Bone marrow (tissue), 2 donors: Measurements from ENCODE around the gene THBS1.

Experiments
- DNase-seq, 2 donors: peaks; one replicate each; lab custom pipeline; 2025; lab: John Stamatoyannopoulos, UW

Gene THBS1

GRCh38 chr15:39608185-39609139 lies 27.6 kb downstream of the THBS1 start:
- no peak for DNase-seq

- DNase-seq = no peak
These were observed 28.5 kb downstream of the THBS1 start for GRCh38 chr15:39609166-39609916.

- no peak for DNase-seq
These were observed 29.8 kb downstream of the THBS1 start for GRCh38 chr15:39610665-39611064.

GRCh38 chr15:39613271-39613670 lies 32.4 kb downstream of the THBS1 start:
- no peak for DNase-seq

GRCh38 chr15:39613861-39614260 lies 33.0 kb downstream of the THBS1 start:
- no peak for DNase-seq

- no peak for DNase-seq
These were observed 36.0 kb downstream of the THBS1 start for GRCh38 chr15:39616731-39617455.

GRCh38 chr15:39618063-39618823 lies 37.4 kb downstream of the THBS1 start:
- no peak for DNase-seq

- DNase-seq = no peak
These were observed 40.3 kb downstream of the THBS1 start for GRCh38 chr15:39621210-39621609.

- no peak for DNase-seq
These were observed 41.1 kb downstream of the THBS1 start for GRCh38 chr15:39621976-39622375.

GRCh38 chr15:39622660-39623516 lies 42.0 kb downstream of the THBS1 start:
- DNase-seq = no peak

- DNase-seq = no peak
These were observed 42.7 kb downstream of the THBS1 start for GRCh38 chr15:39623529-39623931.

GRCh38 chr15:39624806-39625205 lies 43.9 kb downstream of the THBS1 start:
- no peak for DNase-seq

GRCh38 chr15:39625451-39625850 lies 44.6 kb downstream of the THBS1 start:
- DNase-seq = no peak

GRCh38 chr15:39625856-39626255 lies 45.0 kb downstream of the THBS1 start:
- DNase-seq = no peak

GRCh38 chr15:39627451-39628143 lies 46.7 kb downstream of the THBS1 start:
- no peak for DNase-seq

GRCh38 chr15:39628144-39628508 lies 47.2 kb downstream of the THBS1 start:
- no peak for DNase-seq

GRCh38 chr15:39628546-39629257 lies 47.8 kb downstream of the THBS1 start:
- DNase-seq = no peak

- DNase-seq = no peak
These were observed 48.5 kb downstream of the THBS1 start for GRCh38 chr15:39629371-39629770.

- DNase-seq = no peak
These were observed 49.0 kb downstream of the THBS1 start for GRCh38 chr15:39629906-39630305.
